HCT116 (cell line): ENCODE measurements around the gene SUPV3L1. TPM values are rescaled to one million over a fixed set of nuclear protein-coding genes. Genes with fewer than 3 reads are reported as not detected.

Source experiments
- ATAC-seq: fragments of 200-7000 bp; cut with Tn5 transposase; 2 replicates; pipeline ENCODE4 v1.9.1; 2020; ENCODE audit warnings: mild to moderate bottlenecking, moderate library complexity
- BruUV-seq: library from RNA; stranded (reverse); fragments of 400-500 nt; replicated peaks from 2 replicates; lab custom pipeline; 2021; lab: Mats Ljungman, UMichigan
- CTCF ChIA-PET: fragments of 300-600 bp; sonication (Branson Sonifier 250); formaldehyde crosslinking; loops from one replicate; lab custom pipeline; 2021; ENCODE audit warnings: antibody characterized with exemption; lab: Charles Lee
- POLR2A ChIA-PET: fragments of 300-600, 350-600 bp; sonication (Branson Sonifier 250); formaldehyde crosslinking; loops from one replicate; lab custom pipeline; 2021; ENCODE audit warnings: antibody characterized with exemption; lab: Charles Lee
- RAD21 ChIA-PET, 2 experiments: fragments of 300-600 bp; sonication (Branson Sonifier 250); formaldehyde crosslinking; loops; one replicate each; lab custom pipeline; 2023; ENCODE audit warnings: low total read pairs in 2 of 2; ENCODE audit not compliant: uncharacterized antibody in 2 of 2, unreplicated experiment in 2 of 2, low non-redundant PET in 1 of 2; lab: Charles Lee
- DNase-seq: peaks from one replicate; pipeline ENCODE4 v3.0.0-alpha.2; 2010; ENCODE audit warnings: low read depth, low spot score
- H2AFZ ChIP-seq: fragments of 200-600 bp; shearing (Covaris generic), sonication (generic); 2 replicates; pipeline ENCODE4 v1.6.1; 2017; ENCODE audit warnings: low read depth, mixed run types, mixed read lengths, antibody characterized with exemption, low read length; ENCODE audit not compliant: poor library complexity, severe bottlenecking
- H3K27ac ChIP-seq: 2 replicates; pipeline ENCODE4 v1.5.1; 2012; ENCODE audit warnings: low read depth, low read length
- H3K27me3 ChIP-seq: fragments of 200-600 bp; sonication (generic); 2 replicates; pipeline ENCODE4 v1.6.1; 2016; ENCODE audit warnings: mixed run types, low read length, mixed read lengths; ENCODE audit not compliant: insufficient read depth
- H3K36me3 ChIP-seq, 2 experiments: fragments of 200-500 bp in 1 of 2; fragments of 200-600 bp in 1 of 2; sonication (Bioruptor generic) in 1 of 2; sonication (generic) in 1 of 2; 2 replicates each; pipeline versions ENCODE4 v1.5.1 to v1.6.1; 2014 to 2016; ENCODE audit warnings: low read length in 2 of 2, inconsistent platforms in 1 of 2, mixed read lengths in 1 of 2, mixed run types in 1 of 2; ENCODE audit not compliant: insufficient read depth in 2 of 2, control insufficient read depth in 1 of 2
- H3K4me1 ChIP-seq, 2 experiments: fragments of 200-600 bp in 1 of 2; sonication (generic) in 1 of 2; 2 replicates each; pipeline versions ENCODE4 v1.5.1 to v1.6.1; 2012 to 2017; ENCODE audit warnings: low read length in 2 of 2, inconsistent platforms in 1 of 2, mild to moderate bottlenecking in 1 of 2, mixed read lengths in 1 of 2, mixed run types in 1 of 2, moderate library complexity in 1 of 2; ENCODE audit not compliant: insufficient read depth in 2 of 2, control insufficient read depth in 1 of 2
- H3K4me2 ChIP-seq: fragments of 200-600 bp; sonication (generic); 2 replicates; pipeline ENCODE4 v1.6.1; 2017; ENCODE audit warnings: mixed run types, low read length, mixed read lengths
- H3K4me3 ChIP-seq, 2 experiments: fragments of 200-600 bp in 1 of 2; sonication (generic) in 1 of 2; replicated peaks in 1 of 2; 2 replicates each; pipeline ENCODE4 v1.5.1; 2011 to 2016; ENCODE audit warnings: low read length in 2 of 2, control low read depth in 1 of 2, low read depth in 1 of 2, mild to moderate bottlenecking in 1 of 2, mixed read lengths in 1 of 2, mixed run types in 1 of 2
- H3K79me2 ChIP-seq: fragments of 200-600 bp; sonication (generic); 2 replicates; pipeline ENCODE4 v1.6.1; 2017; ENCODE audit warnings: mild to moderate bottlenecking, mixed run types, low read length, moderate library complexity, mixed read lengths; ENCODE audit not compliant: insufficient read depth
- H3K9ac ChIP-seq: fragments of 200-600 bp; sonication (generic); 2 replicates; pipeline ENCODE4 v1.6.1; 2016; ENCODE audit warnings: low read length, mixed read lengths
- H3K9me2 ChIP-seq: fragments of 200-600 bp; sonication (generic), shearing (Covaris generic); 2 replicates; pipeline ENCODE4 v1.6.1; 2017; ENCODE audit warnings: mixed run types, mild to moderate bottlenecking, moderate library complexity; ENCODE audit not compliant: insufficient read depth
- H3K9me3 ChIP-seq, 2 experiments: fragments of 200-500 bp in 1 of 2; fragments of 200-600 bp in 1 of 2; sonication (Bioruptor generic) in 1 of 2; sonication (generic) in 1 of 2; 2 replicates each; pipeline ENCODE4 v1.6.1; 2014 to 2017; ENCODE audit warnings: low read length in 2 of 2, mixed read lengths in 2 of 2, inconsistent platforms in 1 of 2, low read depth in 1 of 2, mild to moderate bottlenecking in 1 of 2, mixed run types in 1 of 2, moderate library complexity in 1 of 2; ENCODE audit not compliant: control insufficient read depth in 1 of 2, insufficient read depth in 1 of 2
- H4K20me1 ChIP-seq: fragments of 200-600 bp; sonication (generic), shearing (Covaris generic); 2 replicates; pipeline ENCODE4 v1.6.1; 2017; ENCODE audit warnings: mixed run types, mild to moderate bottlenecking, moderate library complexity; ENCODE audit not compliant: insufficient read depth
- ELF1 ChIP-seq: IDR thresholded peaks from 2 replicates; pipeline ENCODE4 v1.6.1; 2012; ENCODE audit warnings: low read depth, borderline replicate concordance
- EZH2phosphoT487 ChIP-seq: fragments of 200-600 bp; IDR thresholded peaks from 2 replicates; pipeline ENCODE4 v1.6.1; 2018; ENCODE audit warnings: antibody characterized with exemption, borderline replicate concordance
- POLR2AphosphoS5 ChIP-seq: IDR thresholded peaks from 2 replicates; pipeline ENCODE4 v1.6.1; 2011; ENCODE audit warnings: mild to moderate bottlenecking, low read depth, low read length, moderate library complexity
- SIN3A ChIP-seq: IDR thresholded peaks from 2 replicates; pipeline ENCODE4 v1.6.1; 2012; ENCODE audit warnings: low read depth
- SP1 ChIP-seq: IDR thresholded peaks from 2 replicates; pipeline ENCODE4 v1.6.1; 2012; ENCODE audit warnings: low read depth
- SRF ChIP-seq: IDR thresholded peaks from 2 replicates; pipeline ENCODE4 v1.6.1; 2012; ENCODE audit warnings: low read depth
- TCF7L2 ChIP-seq: IDR thresholded peaks from 2 replicates; pipeline ENCODE4 v1.7.0; 2011; ENCODE audit warnings: borderline replicate concordance, inconsistent platforms; ENCODE audit not compliant: insufficient read depth, insufficient read length; ENCODE audit errors: extremely low read depth
- YY1 ChIP-seq: IDR thresholded peaks from 2 replicates; pipeline ENCODE4 v1.6.1; 2011; ENCODE audit warnings: low read length, low read depth, moderate library complexity, mild to moderate bottlenecking; ENCODE audit not compliant: insufficient replicate concordance; ENCODE audit errors: extremely low read depth
- ZNF274 ChIP-seq: fragments of 200-500 bp; sonication (Bioruptor generic); IDR thresholded peaks from 2 replicates; pipeline ENCODE4 v1.6.1; 2014; ENCODE audit warnings: mild to moderate bottlenecking, low read depth, low read length, inconsistent platforms
- intact Hi-C: fragments of 100-400 bp; cut with micrococcal nuclease; formaldehyde crosslinking; loops from 2 replicates; pipeline ENCODE4 v1.10.0; 2022
- total RNA-seq: library from RNA; stranded (reverse); gene quantifications from one replicate; pipeline ENCODE4 v1.2.1, GENCODE V29; 2021; ENCODE audit not compliant: unreplicated experiment
- TF ChIP-seq, protein P1 (sequence below): IDR thresholded peaks from 2 replicates; pipeline ENCODE4 v1.6.1; 2011; ENCODE audit warnings: mild to moderate bottlenecking, low read length, moderate library complexity; ENCODE audit not compliant: insufficient replicate concordance; ENCODE audit errors: extremely low read depth
- TF ChIP-seq, protein P2 (sequence below): IDR thresholded peaks from 2 replicates; pipeline ENCODE4 v1.6.1; 2012
- TF ChIP-seq, protein P3 (sequence below), 3 experiments: fragments of 200-600 bp in 1 of 3; sonication (generic) in 1 of 3; IDR thresholded peaks in 2 of 3; conservative IDR thresholded peaks in 1 of 3; 2 replicates each; pipeline ENCODE4 v1.5.1; 2012 to 2017; ENCODE audit warnings: low read depth in 2 of 3, low read length in 2 of 3, antibody characterized with exemption in 1 of 3, borderline replicate concordance in 1 of 3, control low read depth in 1 of 3, mild to moderate bottlenecking in 1 of 3, mixed read lengths in 1 of 3, mixed run types in 1 of 3, moderate library complexity in 1 of 3; ENCODE audit not compliant: insufficient read depth in 1 of 3
- TF ChIP-seq, protein P4 (sequence below): IDR thresholded peaks from 2 replicates; pipeline ENCODE4 v1.6.1; 2012; ENCODE audit warnings: low read depth

The SUPV3L1 gene
- total RNA-seq, 1 experiment from 2014 or later, result 59.7 TPM

DNA sequence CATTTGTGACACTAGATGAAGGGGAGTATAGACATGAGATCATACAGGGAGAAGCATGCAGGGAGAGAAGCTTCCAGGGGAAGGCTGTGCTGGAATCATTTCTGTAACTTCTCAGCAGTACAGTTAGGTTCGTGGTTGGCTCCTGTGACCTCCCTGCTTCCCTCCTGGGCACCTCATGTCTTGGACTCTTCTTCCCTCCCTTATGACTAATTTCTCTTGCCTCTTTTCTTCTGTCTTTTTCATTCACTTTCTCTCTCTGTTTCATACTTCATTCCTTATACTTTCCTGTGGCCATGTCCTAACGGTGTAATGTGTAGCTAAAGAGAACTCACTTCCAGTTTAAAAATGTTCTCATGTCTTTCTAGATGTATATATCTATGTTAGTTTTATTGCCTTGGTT is 21.0 kb downstream of the SUPV3L1 start:
- no peak for ATAC-seq
- no peaks in the 10 kb centered on the region for H4K20me1 ChIP-seq
- TF ChIP-seq ZNF274 (no peak), SRF (no peak), YY1 (no peak), POLR2AphosphoS5 (no peak), SP1 (no peak), ELF1 (no peak), SIN3A (no peak), EZH2phosphoT487 (no peak), TCF7L2 (no peak)
- TF ChIP-seq, protein P1, sequence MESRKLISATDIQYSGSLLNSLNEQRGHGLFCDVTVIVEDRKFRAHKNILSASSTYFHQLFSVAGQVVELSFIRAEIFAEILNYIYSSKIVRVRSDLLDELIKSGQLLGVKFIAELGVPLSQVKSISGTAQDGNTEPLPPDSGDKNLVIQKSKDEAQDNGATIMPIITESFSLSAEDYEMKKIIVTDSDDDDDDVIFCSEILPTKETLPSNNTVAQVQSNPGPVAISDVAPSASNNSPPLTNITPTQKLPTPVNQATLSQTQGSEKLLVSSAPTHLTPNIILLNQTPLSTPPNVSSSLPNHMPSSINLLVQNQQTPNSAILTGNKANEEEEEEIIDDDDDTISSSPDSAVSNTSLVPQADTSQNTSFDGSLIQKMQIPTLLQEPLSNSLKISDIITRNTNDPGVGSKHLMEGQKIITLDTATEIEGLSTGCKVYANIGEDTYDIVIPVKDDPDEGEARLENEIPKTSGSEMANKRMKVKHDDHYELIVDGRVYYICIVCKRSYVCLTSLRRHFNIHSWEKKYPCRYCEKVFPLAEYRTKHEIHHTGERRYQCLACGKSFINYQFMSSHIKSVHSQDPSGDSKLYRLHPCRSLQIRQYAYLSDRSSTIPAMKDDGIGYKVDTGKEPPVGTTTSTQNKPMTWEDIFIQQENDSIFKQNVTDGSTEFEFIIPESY, result no peak
- TF ChIP-seq, protein P2, sequence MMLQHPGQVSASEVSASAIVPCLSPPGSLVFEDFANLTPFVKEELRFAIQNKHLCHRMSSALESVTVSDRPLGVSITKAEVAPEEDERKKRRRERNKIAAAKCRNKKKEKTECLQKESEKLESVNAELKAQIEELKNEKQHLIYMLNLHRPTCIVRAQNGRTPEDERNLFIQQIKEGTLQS, result no peak
- TF ChIP-seq, protein P3, sequence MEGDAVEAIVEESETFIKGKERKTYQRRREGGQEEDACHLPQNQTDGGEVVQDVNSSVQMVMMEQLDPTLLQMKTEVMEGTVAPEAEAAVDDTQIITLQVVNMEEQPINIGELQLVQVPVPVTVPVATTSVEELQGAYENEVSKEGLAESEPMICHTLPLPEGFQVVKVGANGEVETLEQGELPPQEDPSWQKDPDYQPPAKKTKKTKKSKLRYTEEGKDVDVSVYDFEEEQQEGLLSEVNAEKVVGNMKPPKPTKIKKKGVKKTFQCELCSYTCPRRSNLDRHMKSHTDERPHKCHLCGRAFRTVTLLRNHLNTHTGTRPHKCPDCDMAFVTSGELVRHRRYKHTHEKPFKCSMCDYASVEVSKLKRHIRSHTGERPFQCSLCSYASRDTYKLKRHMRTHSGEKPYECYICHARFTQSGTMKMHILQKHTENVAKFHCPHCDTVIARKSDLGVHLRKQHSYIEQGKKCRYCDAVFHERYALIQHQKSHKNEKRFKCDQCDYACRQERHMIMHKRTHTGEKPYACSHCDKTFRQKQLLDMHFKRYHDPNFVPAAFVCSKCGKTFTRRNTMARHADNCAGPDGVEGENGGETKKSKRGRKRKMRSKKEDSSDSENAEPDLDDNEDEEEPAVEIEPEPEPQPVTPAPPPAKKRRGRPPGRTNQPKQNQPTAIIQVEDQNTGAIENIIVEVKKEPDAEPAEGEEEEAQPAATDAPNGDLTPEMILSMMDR (IDR thresholded peaks at IDR 0.05 in 2 of 3, conservative IDR thresholded peaks at IDR 0.05 in 1 of 3; ENCODE audit: borderline replicate concordance in 1 of 3, insufficient read depth in 1 of 3, low read depth in 2 of 3, low read length in 2 of 3), result no peak
- TF ChIP-seq, protein P4, sequence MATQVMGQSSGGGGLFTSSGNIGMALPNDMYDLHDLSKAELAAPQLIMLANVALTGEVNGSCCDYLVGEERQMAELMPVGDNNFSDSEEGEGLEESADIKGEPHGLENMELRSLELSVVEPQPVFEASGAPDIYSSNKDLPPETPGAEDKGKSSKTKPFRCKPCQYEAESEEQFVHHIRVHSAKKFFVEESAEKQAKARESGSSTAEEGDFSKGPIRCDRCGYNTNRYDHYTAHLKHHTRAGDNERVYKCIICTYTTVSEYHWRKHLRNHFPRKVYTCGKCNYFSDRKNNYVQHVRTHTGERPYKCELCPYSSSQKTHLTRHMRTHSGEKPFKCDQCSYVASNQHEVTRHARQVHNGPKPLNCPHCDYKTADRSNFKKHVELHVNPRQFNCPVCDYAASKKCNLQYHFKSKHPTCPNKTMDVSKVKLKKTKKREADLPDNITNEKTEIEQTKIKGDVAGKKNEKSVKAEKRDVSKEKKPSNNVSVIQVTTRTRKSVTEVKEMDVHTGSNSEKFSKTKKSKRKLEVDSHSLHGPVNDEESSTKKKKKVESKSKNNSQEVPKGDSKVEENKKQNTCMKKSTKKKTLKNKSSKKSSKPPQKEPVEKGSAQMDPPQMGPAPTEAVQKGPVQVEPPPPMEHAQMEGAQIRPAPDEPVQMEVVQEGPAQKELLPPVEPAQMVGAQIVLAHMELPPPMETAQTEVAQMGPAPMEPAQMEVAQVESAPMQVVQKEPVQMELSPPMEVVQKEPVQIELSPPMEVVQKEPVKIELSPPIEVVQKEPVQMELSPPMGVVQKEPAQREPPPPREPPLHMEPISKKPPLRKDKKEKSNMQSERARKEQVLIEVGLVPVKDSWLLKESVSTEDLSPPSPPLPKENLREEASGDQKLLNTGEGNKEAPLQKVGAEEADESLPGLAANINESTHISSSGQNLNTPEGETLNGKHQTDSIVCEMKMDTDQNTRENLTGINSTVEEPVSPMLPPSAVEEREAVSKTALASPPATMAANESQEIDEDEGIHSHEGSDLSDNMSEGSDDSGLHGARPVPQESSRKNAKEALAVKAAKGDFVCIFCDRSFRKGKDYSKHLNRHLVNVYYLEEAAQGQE, result no peak
- TF ChIP-seq, all 23 proteins: peak for 0
- ChIA-PET CTCF (no interaction called here), POLR2A (no interaction called here), RAD21 (no interaction called here)
- H3K27ac ChIP-seq, result no peak overlapping the region
- intact Hi-C loops, result no loop called here
- no peak overlapping the region for H3K4me3 ChIP-seq
- DNase-seq, result no peak
- no TSS peak for BruUV-seq
- no peak overlapping the region for H3K9ac ChIP-seq
- no peak overlapping the region for H2AFZ ChIP-seq
- H3K9me3 ChIP-seq, result no peaks in the 10 kb centered on the region
- H3K79me2 ChIP-seq, result no peaks in the 10 kb centered on the region
- no peak overlapping the region for H3K4me2 ChIP-seq
- H3K9me2 ChIP-seq, result no peaks in the 10 kb centered on the region
- H3K36me3 ChIP-seq, result peaks cover 27 to 39% of the 10 kb centered on the region in 2 experiments; a peak in 3 of 4 replicates
- H3K27me3 ChIP-seq, result no peaks in the 10 kb centered on the region
- no peaks in the 10 kb centered on the region for H3K4me1 ChIP-seq
